Measurements from ENCODE around the gene EMC8.

GRCh38 chr16:85808926-85809325 lies 9.6 kb upstream of the EMC8 start:
- no peak for TF ChIP-seq CTCF (conservative IDR thresholded peaks at IDR 0.05; ENCODE audit: low read depth, low read length)
- no peak for TF ChIP-seq EZH2 (IDR thresholded peaks at IDR 0.05; ENCODE audit: borderline replicate concordance, low read depth, low read length, poor library complexity, severe bottlenecking)
